IPS-20b (cell line): ENCODE data around the gene NCAPD3.

ENCODE experiments used
- H3K27ac ChIP-seq: one replicate; pipeline ENCODE4 v1.5.1; 2013; ENCODE audit warnings: low read length
- H3K27me3 ChIP-seq: 2 replicates; pipeline ENCODE4 v1.6.1; 2013; ENCODE audit warnings: mild to moderate bottlenecking, low read length, inconsistent platforms; ENCODE audit not compliant: insufficient read depth
- H3K36me3 ChIP-seq: 2 replicates; pipeline ENCODE4 v1.6.1; 2013; ENCODE audit warnings: low read depth, mild to moderate bottlenecking, inconsistent platforms, low read length, moderate library complexity; ENCODE audit not compliant: insufficient read depth
- H3K4me1 ChIP-seq: 2 replicates; pipeline ENCODE4 v1.6.1; 2013; ENCODE audit warnings: mild to moderate bottlenecking, control low read depth, inconsistent platforms, low read length, moderate library complexity; ENCODE audit not compliant: insufficient read depth
- H3K4me3 ChIP-seq: 2 replicates; pipeline ENCODE4 v1.5.1; 2013; ENCODE audit warnings: mild to moderate bottlenecking, low read length, inconsistent platforms
- H3K9ac ChIP-seq: 2 replicates; pipeline ENCODE4 v1.6.1; 2013; ENCODE audit warnings: low read depth, mild to moderate bottlenecking, inconsistent platforms, low read length, moderate library complexity
- H3K9me3 ChIP-seq: 2 replicates; pipeline ENCODE4 v1.6.1; 2013; ENCODE audit warnings: mild to moderate bottlenecking, low read depth, low read length, inconsistent platforms; ENCODE audit not compliant: insufficient read depth

NCAPD3 gene

GRCh38 chr11:134152696-134153095 lies 71.1 kb downstream of the NCAPD3 start:
- Histone ChIP-seq H3K9me3 (no peaks in the 10 kb centered on the region), H3K4me1 (no peaks in the 10 kb centered on the region), H3K36me3 (peaks cover 97% of the 10 kb centered on the region), H3K9ac (no peak overlapping the region), H3K27me3 (no peaks in the 10 kb centered on the region), H3K4me3 (no peak overlapping the region), H3K27ac (no peak overlapping the region)

DNA sequence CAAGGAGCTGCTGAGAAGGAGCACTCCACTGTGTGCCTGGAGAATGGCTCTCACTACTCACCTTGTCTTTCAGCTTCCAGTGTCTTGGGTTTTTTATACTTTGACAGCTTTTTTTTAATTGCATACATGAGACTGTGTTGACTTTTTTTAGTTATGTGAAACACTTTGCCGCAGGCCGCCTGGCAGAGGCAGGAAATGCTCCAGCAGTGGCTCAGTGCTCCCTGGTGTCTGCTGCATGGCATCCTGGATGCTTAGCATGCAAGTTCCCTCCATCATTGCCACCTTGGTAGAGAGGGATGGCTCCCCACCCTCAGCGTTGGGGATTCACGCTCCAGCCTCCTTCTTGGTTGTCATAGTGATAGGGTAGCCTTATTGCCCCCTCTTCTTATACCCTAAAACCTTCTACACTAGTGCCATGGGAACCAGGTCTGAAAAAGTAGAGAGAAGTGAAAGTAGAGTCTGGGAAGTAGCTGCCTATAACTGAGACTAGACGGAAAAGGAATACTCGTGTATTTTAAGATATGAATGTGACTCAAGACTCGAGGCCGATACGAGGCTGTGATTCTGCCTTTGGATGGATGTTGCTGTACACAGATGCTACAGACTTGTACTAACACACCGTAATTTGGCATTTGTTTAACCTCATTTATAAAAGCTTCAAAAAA lies 72.6 kb downstream of the NCAPD3 start:
- Histone ChIP-seq H3K4me1 (no peaks in the 10 kb centered on the region), H3K36me3 (peaks cover 93% of the 10 kb centered on the region), H3K27me3 (no peaks in the 10 kb centered on the region), H3K9ac (no peak overlapping the region), H3K4me3 (no peak overlapping the region), H3K27ac (no peak overlapping the region), H3K9me3 (no peaks in the 10 kb centered on the region)

- no peak overlapping the region for H3K9ac ChIP-seq
- H3K36me3 ChIP-seq, result peaks cover 93% of the 10 kb centered on the region
- H3K9me3 ChIP-seq, result peaks cover 6% of the 10 kb centered on the region; the same call in 1 of the 2 replicates
- no peaks in the 10 kb centered on the region for H3K4me1 ChIP-seq
- no peaks in the 10 kb centered on the region for H3K27me3 ChIP-seq
- no peak overlapping the region for H3K4me3 ChIP-seq
- H3K27ac ChIP-seq, result no peak overlapping the region
Observed at GRCh38 chr11:134150195-134150903, 73.4 kb downstream of the NCAPD3 start.

DNA sequence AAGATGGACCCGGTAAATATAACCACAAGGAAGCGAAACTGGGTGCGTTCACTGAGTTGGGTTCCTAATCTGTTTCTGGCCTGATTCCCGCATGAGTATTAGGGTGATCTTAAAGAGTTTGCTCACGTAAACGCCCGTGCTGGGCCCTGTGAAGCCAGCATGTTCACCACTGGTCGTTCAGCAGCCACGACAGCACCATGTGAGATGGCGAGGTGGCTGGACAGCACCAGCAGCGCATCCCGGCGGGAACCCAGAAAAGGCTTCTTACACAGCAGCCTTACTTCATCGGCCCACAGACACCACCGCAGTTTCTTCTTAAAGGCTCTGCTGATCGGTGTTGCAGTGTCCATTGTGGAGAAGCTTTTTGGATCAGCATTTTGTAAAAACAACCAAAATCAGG lies 74.4 kb downstream of the NCAPD3 start:
- peaks cover 15% of the 10 kb centered on the region for H3K9me3 ChIP-seq
- no peak overlapping the region for H3K27ac ChIP-seq
- no peaks in the 10 kb centered on the region for H3K27me3 ChIP-seq
- peaks cover 95% of the 10 kb centered on the region for H3K36me3 ChIP-seq
- H3K9ac ChIP-seq, result no peak overlapping the region
- H3K4me3 ChIP-seq, result no peak overlapping the region
- no peaks in the 10 kb centered on the region for H3K4me1 ChIP-seq

GRCh38 chr11:134146598-134146997 lies 77.2 kb downstream of the NCAPD3 start:
- no peak overlapping the region for H3K27ac ChIP-seq
- H3K27me3 ChIP-seq, result no peaks in the 10 kb centered on the region
- no peak overlapping the region for H3K4me3 ChIP-seq
- H3K9ac ChIP-seq, result no peak overlapping the region
- H3K9me3 ChIP-seq, result peaks cover 43% of the 10 kb centered on the region
- H3K4me1 ChIP-seq, result no peaks in the 10 kb centered on the region
- peaks cover 97% of the 10 kb centered on the region for H3K36me3 ChIP-seq

- Histone ChIP-seq H3K27me3 (no peaks in the 10 kb centered on the region), H3K36me3 (peaks cover 96% of the 10 kb centered on the region), H3K27ac (no peak overlapping the region), H3K9ac (no peak overlapping the region), H3K4me3 (no peak overlapping the region), H3K9me3 (peaks cover 49% of the 10 kb centered on the region), H3K4me1 (no peaks in the 10 kb centered on the region)
Observed at GRCh38 chr11:134145715-134146114, 78.1 kb downstream of the NCAPD3 start.

DNA sequence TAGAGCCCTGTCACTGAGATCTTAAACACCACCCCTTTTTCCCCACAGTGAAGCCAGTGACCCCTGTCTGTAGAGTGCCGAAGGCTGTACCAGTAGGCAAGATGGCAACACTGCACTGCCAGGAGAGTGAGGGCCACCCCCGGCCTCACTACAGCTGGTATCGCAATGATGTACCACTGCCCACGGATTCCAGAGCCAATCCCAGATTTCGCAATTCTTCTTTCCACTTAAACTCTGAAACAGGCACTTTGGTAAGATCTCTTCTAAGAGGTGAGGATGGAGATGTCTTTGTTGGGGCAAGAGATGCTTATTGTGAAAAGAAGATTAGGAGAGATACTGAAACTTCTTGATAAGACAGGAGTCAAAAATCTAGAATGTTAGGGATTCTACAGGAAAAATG lies 79.0 kb downstream of the NCAPD3 start:
- Histone ChIP-seq H3K27ac (no peak overlapping the region), H3K9ac (no peak overlapping the region), H3K36me3 (peaks cover 93% of the 10 kb centered on the region), H3K27me3 (no peaks in the 10 kb centered on the region), H3K4me1 (no peaks in the 10 kb centered on the region), H3K9me3 (peaks cover 49% of the 10 kb centered on the region), H3K4me3 (no peak overlapping the region)

DNA sequence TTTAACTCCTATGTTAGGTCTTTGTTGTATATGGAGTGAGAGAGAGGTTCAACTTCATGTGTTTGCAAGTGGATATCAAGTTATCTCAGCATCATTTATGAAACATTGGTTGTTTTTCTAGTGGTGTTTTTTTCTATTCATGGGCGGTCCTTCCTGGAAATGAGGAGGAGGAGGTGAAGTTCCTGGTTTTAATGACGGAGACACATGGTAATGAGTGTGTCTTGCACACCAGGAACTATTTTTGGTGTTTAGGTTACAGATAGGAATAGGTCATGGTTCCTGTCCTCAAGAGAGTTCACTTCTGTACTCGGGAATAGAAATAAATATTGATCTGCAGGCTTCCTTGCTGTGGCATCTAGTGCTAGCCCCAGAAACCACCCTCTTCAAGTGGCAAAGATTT lies 80.0 kb downstream of the NCAPD3 start:
- Histone ChIP-seq H3K4me1 (0 out of 2 replicates have a peak, but pooled peaks cover 3% of the 10 kb centered on the region), H3K27ac (no peak overlapping the region), H3K36me3 (peaks cover 83% of the 10 kb centered on the region), H3K27me3 (no peaks in the 10 kb centered on the region), H3K4me3 (no peak overlapping the region), H3K9me3 (peaks cover 49% of the 10 kb centered on the region), H3K9ac (no peak overlapping the region)

- Histone ChIP-seq H3K4me3 (no peak overlapping the region), H3K36me3 (peaks cover 71% of the 10 kb centered on the region), H3K9me3 (peaks cover 49% of the 10 kb centered on the region), H3K4me1 (0 out of 2 replicates have a peak, but pooled peaks cover 3% of the 10 kb centered on the region), H3K27me3 (no peaks in the 10 kb centered on the region), H3K27ac (no peak overlapping the region), H3K9ac (no peak overlapping the region)
Observed at GRCh38 chr11:134142536-134142935, 81.2 kb downstream of the NCAPD3 start.

- Histone ChIP-seq H3K27me3 (no peaks in the 10 kb centered on the region), H3K27ac (no peak overlapping the region), H3K9ac (no peak overlapping the region), H3K36me3 (peaks cover 59% of the 10 kb centered on the region), H3K4me1 (0 out of 2 replicates have a peak, but pooled peaks cover 3% of the 10 kb centered on the region), H3K9me3 (peaks cover 55% of the 10 kb centered on the region), H3K4me3 (no peak overlapping the region)
Observed at GRCh38 chr11:134140961-134141490, 82.7 kb downstream of the NCAPD3 start.

GRCh38 chr11:134139873-134140331 lies 83.9 kb downstream of the NCAPD3 start:
- Histone ChIP-seq H3K27ac (no peak overlapping the region), H3K36me3 (peaks cover 48% of the 10 kb centered on the region), H3K4me1 (0 out of 2 replicates have a peak, but pooled peaks cover 3% of the 10 kb centered on the region), H3K9me3 (peaks cover 45% of the 10 kb centered on the region), H3K9ac (no peak overlapping the region), H3K27me3 (no peaks in the 10 kb centered on the region), H3K4me3 (no peak overlapping the region)
